ENCODE measurements around the gene NCKAP5L.

DNA sequence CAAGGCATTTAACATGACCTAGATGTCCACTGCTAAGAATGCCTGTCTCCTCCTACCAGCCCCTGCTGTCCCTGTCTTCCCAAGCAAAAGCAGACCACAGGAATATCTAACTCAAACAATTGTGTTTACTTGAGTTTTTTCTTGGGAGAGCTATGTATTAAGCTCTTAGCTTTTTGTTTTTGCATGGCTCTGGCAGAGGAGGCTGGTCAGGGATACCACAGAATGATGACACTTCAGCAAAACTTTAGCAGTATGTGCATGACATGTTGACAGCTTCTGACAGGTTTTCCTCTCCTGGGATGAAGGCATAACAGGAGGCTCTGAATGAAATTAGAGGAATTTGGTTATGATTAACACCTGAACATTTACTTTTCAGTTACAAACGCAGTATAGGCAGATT lies 79.9 kb downstream of the NCKAP5L start:
- no peak for TF ChIP-seq MYC (IDR thresholded peaks at IDR 0.05; ENCODE audit: borderline replicate concordance, low read length)
- no peak for TF ChIP-seq CTCF (IDR thresholded peaks at IDR 0.05)
- no peak for TF ChIP-seq EP300 (IDR thresholded peaks at IDR 0.05)
- TF ChIP-seq HMGXB4 (CRISPR knock-in tag; IDR thresholded peaks at IDR 0.05; ENCODE audit: borderline replicate concordance): no peak
- no peak for TF ChIP-seq POLR2A (IDR thresholded peaks at IDR 0.05; ENCODE audit: low read length)
- no peak for TF ChIP-seq CBX2 (IDR thresholded peaks at IDR 0.05; ENCODE audit: borderline replicate concordance, low read depth)

Data from A549 (cell line).